ENCODE results near the gene UTP3. TPM values are rescaled to one million over a fixed set of nuclear protein-coding genes. Genes with fewer than 3 reads are reported as not detected.
"Not testable (repeated sequence)": the region's sequence is repeated elsewhere in the genome, so short reads cannot be mapped to it uniquely, and the experiment has no call there.

Gene UTP3
- total RNA-seq, 2 donors from 2014 or later = 24.3 to 26.0 TPM

DNA sequence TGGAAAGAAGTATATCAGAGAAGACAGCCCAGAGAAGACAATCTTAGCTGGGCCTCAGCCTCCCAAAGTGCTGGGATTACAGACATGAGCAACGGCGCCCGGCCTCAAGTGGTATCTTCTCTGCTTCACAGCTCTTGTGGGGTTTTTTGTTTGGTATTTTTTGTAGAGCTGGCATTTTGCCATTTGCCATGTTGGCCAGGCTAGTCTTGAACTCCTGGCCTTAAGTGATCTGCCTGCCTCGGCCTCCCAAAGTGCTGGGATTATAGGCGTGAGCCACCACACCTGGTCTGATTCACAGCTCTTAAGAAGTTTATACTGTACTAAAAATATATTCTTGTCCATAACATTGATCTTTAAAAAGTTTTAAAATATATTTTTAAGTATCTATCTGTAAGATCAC, 12.4 kb downstream of the UTP3 start:
- peaks cover 2 to 4% of the 10 kb centered on the region in 2 donors for H3K36me3 Mint-ChIP-seq (ENCODE audit: insufficient read depth in 2 of 2)
- DNase-seq (no peak), ATAC-seq (replicated peaks in 1 of 2) (no peak)
- peaks cover 12% of the 10 kb centered on the region for H3K4me1 Mint-ChIP-seq (ENCODE audit: low read depth)
- H3K4me3 Mint-ChIP-seq = no peak overlapping the region
- H3K27ac Mint-ChIP-seq = no peak overlapping the region
- H3K27me3 Mint-ChIP-seq (ENCODE audit: low read depth) = no peaks in the 10 kb centered on the region
- H3K9me3 Mint-ChIP-seq = no peaks in the 10 kb centered on the region

- Mint-ChIP-seq H3K27me3 (ENCODE audit: low read depth) (no peaks in the 10 kb centered on the region), H3K4me3 (no peak overlapping the region), H3K4me1 (ENCODE audit: low read depth) (peaks cover 17% of the 10 kb centered on the region), H3K36me3 (ENCODE audit: insufficient read depth in 2 of 2) (peaks cover 2 to 6% of the 10 kb centered on the region in 2 donors), H3K9me3 (no peaks in the 10 kb centered on the region), H3K27ac (no peak overlapping the region)
- ATAC-seq (replicated peaks in 1 of 2) (no peak), DNase-seq (no peak)
Observed at GRCh38 chr4:70701271-70701670, 12.9 kb downstream of the UTP3 start.

DNA sequence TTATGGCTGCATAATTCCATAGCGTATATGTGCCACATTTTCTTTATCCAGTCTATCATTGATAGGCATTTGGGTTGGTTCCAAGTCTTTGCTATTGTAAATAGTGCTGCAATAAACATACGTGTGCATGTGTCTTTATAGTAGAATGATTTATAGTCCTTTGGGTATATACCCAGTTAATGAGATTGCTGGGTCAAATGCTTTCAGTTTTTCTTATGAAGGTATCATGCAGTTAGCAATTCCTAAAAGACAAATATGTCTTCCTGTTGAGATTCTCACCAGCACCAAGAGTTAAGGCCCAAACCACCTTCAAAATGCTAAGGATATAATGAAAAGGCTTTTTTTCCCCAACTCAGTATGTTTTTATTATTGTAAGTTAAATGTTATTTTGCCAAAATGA, 14.3 kb downstream of the UTP3 start:
- not testable (repeated sequence) for H3K27me3 Mint-ChIP-seq (ENCODE audit: low read depth); H3K27ac Mint-ChIP-seq; H3K9me3 Mint-ChIP-seq; DNase-seq; H3K4me3 Mint-ChIP-seq; ATAC-seq (replicated peaks in 1 of 2); H3K36me3 Mint-ChIP-seq (ENCODE audit: insufficient read depth in 2 of 2)
- H3K4me1 Mint-ChIP-seq (ENCODE audit: low read depth) = peaks cover 26% of the 10 kb centered on the region

- H3K4me3 Mint-ChIP-seq = peak overlapping the region; percentile 91 to 93
Observed at GRCh38 chr4:70703619-70704214, 15.4 kb downstream of the UTP3 start.

GRCh38 chr4:70704215-70704930, 16.0 kb downstream of the UTP3 start:
- no peaks in the 10 kb centered on the region for H3K9me3 Mint-ChIP-seq
- H3K4me3 Mint-ChIP-seq = peak overlapping the region; percentile 91 to 93
- H3K27me3 Mint-ChIP-seq (ENCODE audit: low read depth) = no peaks in the 10 kb centered on the region
- ATAC-seq (replicated peaks in 1 of 2) (peak; percentile 67 to 71), DNase-seq (peak; percentile 71 to 76)
- peak overlapping the region; percentile 89 for H3K27ac Mint-ChIP-seq
- peaks cover 2 to 6% of the 10 kb centered on the region in 2 donors for H3K36me3 Mint-ChIP-seq (ENCODE audit: insufficient read depth in 2 of 2)
- H3K4me1 Mint-ChIP-seq (ENCODE audit: low read depth) = peaks cover 28% of the 10 kb centered on the region

More at GRCh38 chr4:70703619-70704214, 15.4 kb downstream of the UTP3 start:
- no peaks in the 10 kb centered on the region for H3K27me3 Mint-ChIP-seq (ENCODE audit: low read depth)
- no peak for DNase-seq
- peaks cover 26% of the 10 kb centered on the region for H3K4me1 Mint-ChIP-seq (ENCODE audit: low read depth)
- H3K27ac Mint-ChIP-seq = peak overlapping the region; percentile 89
- no peak for ATAC-seq (replicated peaks in 1 of 2)
- H3K9me3 Mint-ChIP-seq = no peaks in the 10 kb centered on the region
- peaks cover 2 to 6% of the 10 kb centered on the region in 2 donors for H3K36me3 Mint-ChIP-seq (ENCODE audit: insufficient read depth in 2 of 2)

DNA sequence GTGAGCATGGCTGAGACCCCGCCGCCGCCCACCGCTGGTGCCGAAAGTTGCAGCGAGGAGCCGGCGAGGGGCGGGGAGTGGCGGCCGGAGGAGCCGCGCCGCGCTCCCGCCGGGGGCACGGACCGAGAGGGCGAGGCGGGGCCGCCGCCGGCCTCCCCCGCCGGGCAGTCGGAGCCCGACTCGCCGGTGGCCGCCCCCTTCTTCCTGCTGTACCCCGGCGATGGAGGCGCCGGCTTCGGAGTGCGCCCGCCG, 16.5 kb downstream of the UTP3 start:
- ATAC-seq (replicated peaks in 1 of 2) (no peak), DNase-seq (peak in 1 of 2 donors; percentile 52)
- Mint-ChIP-seq H3K27ac (no peak overlapping the region), H3K27me3 (ENCODE audit: low read depth) (no peaks in the 10 kb centered on the region), H3K36me3 (ENCODE audit: insufficient read depth in 2 of 2) (peaks cover 2 to 6% of the 10 kb centered on the region in 2 donors), H3K4me1 (ENCODE audit: low read depth) (peaks cover 33% of the 10 kb centered on the region), H3K4me3 (peak overlapping the region; percentile 91 to 93), H3K9me3 (no peaks in the 10 kb centered on the region)

- no peaks in the 10 kb centered on the region for H3K27me3 Mint-ChIP-seq (ENCODE audit: low read depth)
- peaks cover 36% of the 10 kb centered on the region for H3K4me1 Mint-ChIP-seq (ENCODE audit: low read depth)
- DNase-seq = peak; percentile 80 to 82
- peak overlapping the region; percentile 99 for H3K27ac Mint-ChIP-seq
- H3K36me3 Mint-ChIP-seq (ENCODE audit: insufficient read depth in 2 of 2) = peaks cover 2 to 6% of the 10 kb centered on the region in 2 donors
- peak; percentile 71 to 78 for ATAC-seq (replicated peaks in 1 of 2)
- peak overlapping the region; percentile 95 to 100 for H3K4me3 Mint-ChIP-seq
- H3K9me3 Mint-ChIP-seq = no peaks in the 10 kb centered on the region
Observed at GRCh38 chr4:70705183-70706043, 17.1 kb downstream of the UTP3 start.

DNA sequence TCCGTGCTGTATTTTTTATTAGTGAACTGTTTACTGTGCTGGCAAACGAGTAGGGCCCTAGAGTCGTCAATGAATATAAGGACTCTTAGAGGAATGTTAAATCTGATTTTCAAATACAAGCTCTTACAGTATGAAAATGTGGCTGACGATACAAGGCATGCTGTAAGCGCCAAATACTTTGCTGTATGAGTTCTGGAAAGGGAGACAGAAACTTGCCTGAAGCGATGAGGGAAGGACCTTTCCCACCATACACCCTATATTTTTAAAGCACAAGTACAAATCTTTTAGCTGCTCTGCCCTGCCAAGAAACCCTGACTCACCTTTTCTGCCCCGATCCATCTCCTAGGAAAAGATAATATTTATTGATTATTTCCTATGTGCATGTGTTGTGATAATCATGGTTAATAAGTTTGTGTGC, 17.7 kb downstream of the UTP3 start:
- Mint-ChIP-seq H3K4me1 (ENCODE audit: low read depth) (peaks cover 36% of the 10 kb centered on the region), H3K27me3 (ENCODE audit: low read depth) (no peaks in the 10 kb centered on the region), H3K9me3 (no peaks in the 10 kb centered on the region), H3K36me3 (ENCODE audit: insufficient read depth in 2 of 2) (peaks cover 2 to 6% of the 10 kb centered on the region in 2 donors), H3K4me3 (peak overlapping the region; percentile 95 to 100), H3K27ac (peak overlapping the region; percentile 99)
- DNase-seq (no peak), ATAC-seq (replicated peaks in 1 of 2) (no peak)

- Mint-ChIP-seq H3K4me1 (ENCODE audit: low read depth) (peaks cover 39% of the 10 kb centered on the region), H3K4me3 (peak overlapping the region; percentile 95 to 100), H3K27me3 (ENCODE audit: low read depth) (no peaks in the 10 kb centered on the region), H3K27ac (peak overlapping the region; percentile 99), H3K9me3 (no peaks in the 10 kb centered on the region), H3K36me3 (ENCODE audit: insufficient read depth in 2 of 2) (peaks cover 2 to 6% of the 10 kb centered on the region in 2 donors)
- ATAC-seq (replicated peaks in 1 of 2) (no peak), DNase-seq (no peak)
Observed at GRCh38 chr4:70706516-70706915, 18.2 kb downstream of the UTP3 start.

DNA sequence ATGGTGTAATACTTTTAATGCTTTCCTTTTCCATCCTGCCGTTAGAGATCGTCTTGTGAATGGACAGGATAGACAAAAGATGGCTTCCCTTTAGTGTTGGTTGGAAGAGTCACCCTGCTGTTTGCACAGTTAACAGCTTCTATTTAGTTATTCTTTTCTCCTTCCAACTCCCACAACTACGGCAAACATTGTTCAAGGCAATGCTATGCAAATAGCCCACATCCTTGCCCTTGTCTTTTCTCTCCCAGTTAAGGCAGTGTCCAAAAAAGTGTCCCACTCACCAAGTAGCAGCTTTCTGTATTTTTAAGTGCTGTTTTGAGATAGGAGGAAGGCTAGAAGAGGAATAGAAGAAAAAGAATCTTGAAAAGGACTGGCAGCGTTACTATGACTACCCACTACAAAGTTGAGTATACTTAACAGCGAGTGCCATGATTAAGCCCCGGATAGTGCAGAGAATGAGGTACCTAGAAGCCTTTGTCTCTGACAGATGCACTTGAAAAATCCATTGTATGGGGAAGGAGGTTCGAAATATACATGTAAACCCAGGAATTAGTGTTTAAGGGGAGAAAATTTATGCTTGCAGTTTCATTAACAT, 21.4 kb downstream of the UTP3 start:
- H3K27ac Mint-ChIP-seq = no peak overlapping the region
- no peaks in the 10 kb centered on the region for H3K27me3 Mint-ChIP-seq (ENCODE audit: low read depth)
- H3K9me3 Mint-ChIP-seq = no peaks in the 10 kb centered on the region
- peaks cover 0 to 3% of the 10 kb centered on the region in 2 donors for H3K36me3 Mint-ChIP-seq (ENCODE audit: insufficient read depth in 2 of 2)
- ATAC-seq (replicated peaks in 1 of 2) (no peak), DNase-seq (no peak)
- H3K4me3 Mint-ChIP-seq = no peak overlapping the region
- H3K4me1 Mint-ChIP-seq (ENCODE audit: low read depth) = peaks cover 56% of the 10 kb centered on the region

GRCh38 chr4:70711599-70711998, 23.3 kb downstream of the UTP3 start:
- peak overlapping the region; percentile 76 for H3K27ac Mint-ChIP-seq
- peaks cover 54% of the 10 kb centered on the region for H3K4me1 Mint-ChIP-seq (ENCODE audit: low read depth)
- no peaks in the 10 kb centered on the region for H3K27me3 Mint-ChIP-seq (ENCODE audit: low read depth)
- peak overlapping the region; percentile 5 to 26 for H3K4me3 Mint-ChIP-seq
- ATAC-seq (replicated peaks in 1 of 2) = no peak
- no peaks in the 10 kb centered on the region for H3K36me3 Mint-ChIP-seq (ENCODE audit: insufficient read depth in 2 of 2)
- H3K9me3 Mint-ChIP-seq = no peaks in the 10 kb centered on the region
- DNase-seq = no peak

DNA sequence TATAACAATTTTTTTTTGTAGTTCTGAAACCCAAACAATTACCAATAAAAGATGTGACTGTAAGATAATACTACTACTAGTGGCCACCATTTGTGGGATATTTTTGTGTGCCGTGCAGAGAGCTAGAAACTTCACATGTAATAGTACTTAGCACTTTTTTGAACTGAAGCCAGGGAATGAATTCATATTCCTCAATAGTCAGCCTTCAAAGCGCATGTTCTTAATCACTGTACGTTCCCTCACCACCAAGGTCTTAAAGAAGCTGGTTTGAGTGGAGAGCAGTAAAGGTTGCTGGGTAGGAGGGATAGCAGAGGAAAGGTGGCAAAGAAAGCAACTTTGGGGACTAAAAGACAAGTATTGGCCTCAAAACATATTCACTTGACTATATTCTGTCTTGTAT, 23.8 kb downstream of the UTP3 start:
- peak overlapping the region; percentile 5 to 26 for H3K4me3 Mint-ChIP-seq
- no peaks in the 10 kb centered on the region for H3K36me3 Mint-ChIP-seq (ENCODE audit: insufficient read depth in 2 of 2)
- H3K9me3 Mint-ChIP-seq = no peaks in the 10 kb centered on the region
- no peaks in the 10 kb centered on the region for H3K27me3 Mint-ChIP-seq (ENCODE audit: low read depth)
- ATAC-seq (replicated peaks in 1 of 2) (no peak), DNase-seq (no peak)
- peaks cover 49% of the 10 kb centered on the region for H3K4me1 Mint-ChIP-seq (ENCODE audit: low read depth)
- peak overlapping the region; percentile 76 for H3K27ac Mint-ChIP-seq

Data from activated T-cell treated with anti-CD3 and anti-CD28 coated beads, Interleukin-2, amount 50 U/mL, for 72 hours (primary cell).